ENCODE data around the gene SOX1.
A peak's percentile ranks its signal among the peaks of the same experiment; 100 is the strongest.

- TF ChIP-seq EZH2 (IDR thresholded peaks at IDR 0.05; ENCODE audit: borderline replicate concordance, low read depth, low read length, severe bottlenecking) (peak; percentile 87), CTCF (IDR thresholded peaks at IDR 0.05; ENCODE audit: extremely low read depth in 1 of 2, insufficient read depth in 1 of 2, low read depth in 1 of 2, low read length in 2 of 2) (no peak), POLR2A (IDR thresholded peaks at IDR 0.05; ENCODE audit: low read depth, low read length) (no peak), POLR2AphosphoS5 (IDR thresholded peaks at IDR 0.05; ENCODE audit: insufficient read depth, low read depth, low read length) (no peak), GATA2 (IDR thresholded peaks at IDR 0.05; ENCODE audit: insufficient read depth, insufficient read length, low read depth, low read length) (no peak), MYC (IDR thresholded peaks at IDR 0.05; ENCODE audit: low read depth, low read length) (no peak), MAX (IDR thresholded peaks at IDR 0.05; ENCODE audit: insufficient read depth, insufficient read length) (no peak), FOS (IDR thresholded peaks at IDR 0.05; ENCODE audit: borderline replicate concordance, insufficient read depth, low read length) (no peak), JUN (IDR thresholded peaks at IDR 0.05; ENCODE audit: borderline replicate concordance, insufficient read depth, insufficient read length, low read depth) (no peak)
Measured at GRCh38 chr13:112061367-112062061, 5.4 kb upstream of the SOX1 start.
